Upper lobe of right lung (tissue), 1 donor: Measurements from ENCODE around the gene GRPR. TPM values are rescaled to one million over a fixed set of nuclear protein-coding genes. Genes with fewer than 3 reads are reported as not detected.
"Not testable (repeated sequence)": the region's sequence is repeated elsewhere in the genome, so short reads cannot be mapped to it uniquely, and the experiment has no call there.

ENCODE experiments used
- ATAC-seq: fragments of 200-7000 bp; cut with Tn5 transposase; one replicate; pipeline ENCODE4 v1.9.1; 2020; ENCODE audit warnings: mild to moderate bottlenecking, moderate library complexity
- DNase-seq: peaks from one replicate; pipeline ENCODE4 v3.0.0-alpha.2; 2020
- H3K27ac ChIP-seq: fragments of 200-600 bp; one replicate; pipeline ENCODE4 v1.8.0; 2022
- H3K27me3 ChIP-seq: fragments of 200-600 bp; one replicate; pipeline ENCODE4 v1.8.0; 2022; ENCODE audit warnings: mild to moderate bottlenecking
- H3K36me3 ChIP-seq: fragments of 200-600 bp; one replicate; pipeline ENCODE4 v1.8.0; 2022
- H3K4me1 ChIP-seq: fragments of 200-600 bp; one replicate; pipeline ENCODE4 v1.8.0; 2022
- H3K4me3 ChIP-seq: fragments of 200-600 bp; one replicate; pipeline ENCODE4 v1.8.0; 2022; ENCODE audit warnings: mild to moderate bottlenecking
- H3K9me3 ChIP-seq: fragments of 200-600 bp; one replicate; pipeline ENCODE4 v1.8.0; 2022
- CTCF ChIP-seq: fragments of 200-600 bp; IDR thresholded peaks from one replicate; pipeline ENCODE4 v1.8.0; 2022; ENCODE audit warnings: antibody characterized with exemption
- intact Hi-C: fragments of 100-400 bp; cut with DNase I; formaldehyde crosslinking; loops from one replicate; pipeline ENCODE4 v1.11.0; 2022
- total RNA-seq: library from RNA; stranded (reverse); fragmentation: NEBNext Ultra II Directional; extraction: Animal tissue kit (Norgen Biotek cat#: 25700); gene quantifications from one replicate; pipeline ENCODE4 v1.2.1, GENCODE V29; 2021
- donor health status: DM: no; HTN: yes; CAD: no; lungs with severe emphysema.

GRPR gene
- total RNA-seq, 1 donor from 2014 or later: not detected

- no peak overlapping the region for H3K27ac ChIP-seq
- DNase-seq (no peak), ATAC-seq (no peak)
- no peak for TF ChIP-seq CTCF
- no peaks in the 10 kb centered on the region for H3K9me3 ChIP-seq
- intact Hi-C loops: no loop called here
- H3K4me3 ChIP-seq: no peak overlapping the region
- no peaks in the 10 kb centered on the region for H3K4me1 ChIP-seq
- no peaks in the 10 kb centered on the region for H3K36me3 ChIP-seq
- no peaks in the 10 kb centered on the region for H3K27me3 ChIP-seq
Observed at GRCh38 chrX:16155581-16156096, 32.3 kb downstream of the GRPR start.

- ATAC-seq: no peak
- H3K4me3 ChIP-seq: no peak overlapping the region
- no peak for TF ChIP-seq CTCF
- no peaks in the 10 kb centered on the region for H3K4me1 ChIP-seq
- no peak overlapping the region for H3K27ac ChIP-seq
- H3K9me3 ChIP-seq: no peaks in the 10 kb centered on the region
- no peak for DNase-seq
- no peaks in the 10 kb centered on the region for H3K27me3 ChIP-seq
- no peaks in the 10 kb centered on the region for H3K36me3 ChIP-seq
- intact Hi-C loops: no loop called here
Observed at GRCh38 chrX:16156692-16157331, 33.4 kb downstream of the GRPR start.

GRCh38 chrX:16160729-16161128, 37.4 kb downstream of the GRPR start:
- ATAC-seq (no peak), DNase-seq (no peak)
- Histone ChIP-seq H3K36me3 (no peaks in the 10 kb centered on the region), H3K9me3 (no peaks in the 10 kb centered on the region), H3K27ac (no peak overlapping the region), H3K27me3 (no peaks in the 10 kb centered on the region), H3K4me3 (no peak overlapping the region), H3K4me1 (no peaks in the 10 kb centered on the region)
- TF ChIP-seq CTCF: no peak
- intact Hi-C loops: no loop called here

GRCh38 chrX:16161173-16161572, 37.8 kb downstream of the GRPR start:
- ATAC-seq, H3K27ac ChIP-seq, H3K4me3 ChIP-seq, intact Hi-C loops, H3K36me3 ChIP-seq, H3K9me3 ChIP-seq, H3K4me1 ChIP-seq, DNase-seq, H3K27me3 ChIP-seq: not testable (repeated sequence)

- no peak for DNase-seq
- intact Hi-C loops: no loop called here
- TF ChIP-seq CTCF: no peak
- Histone ChIP-seq H3K36me3 (no peaks in the 10 kb centered on the region), H3K9me3 (no peaks in the 10 kb centered on the region), H3K27ac (no peak overlapping the region), H3K4me3 (no peak overlapping the region), H3K27me3 (no peaks in the 10 kb centered on the region), H3K4me1 (no peaks in the 10 kb centered on the region)
- ATAC-seq: no peak
Observed at GRCh38 chrX:16162391-16162790, 39.0 kb downstream of the GRPR start.

- Histone ChIP-seq H3K9me3 (no peaks in the 10 kb centered on the region), H3K4me3 (no peak overlapping the region), H3K27ac (no peak overlapping the region), H3K36me3 (no peaks in the 10 kb centered on the region), H3K27me3 (no peaks in the 10 kb centered on the region), H3K4me1 (no peaks in the 10 kb centered on the region)
- no peak for TF ChIP-seq CTCF
- no peak for DNase-seq
- no peak for ATAC-seq
- intact Hi-C loops: no loop called here
Observed at GRCh38 chrX:16164748-16165147, 41.4 kb downstream of the GRPR start.
